ENCODE data around the gene CRYM.
A peak's percentile ranks its signal among the peaks of the same experiment; 100 is the strongest.
"Not testable (repeated sequence)": the region's sequence is repeated elsewhere in the genome, so short reads cannot be mapped to it uniquely, and the experiment has no call there.

The CRYM gene

DNA sequence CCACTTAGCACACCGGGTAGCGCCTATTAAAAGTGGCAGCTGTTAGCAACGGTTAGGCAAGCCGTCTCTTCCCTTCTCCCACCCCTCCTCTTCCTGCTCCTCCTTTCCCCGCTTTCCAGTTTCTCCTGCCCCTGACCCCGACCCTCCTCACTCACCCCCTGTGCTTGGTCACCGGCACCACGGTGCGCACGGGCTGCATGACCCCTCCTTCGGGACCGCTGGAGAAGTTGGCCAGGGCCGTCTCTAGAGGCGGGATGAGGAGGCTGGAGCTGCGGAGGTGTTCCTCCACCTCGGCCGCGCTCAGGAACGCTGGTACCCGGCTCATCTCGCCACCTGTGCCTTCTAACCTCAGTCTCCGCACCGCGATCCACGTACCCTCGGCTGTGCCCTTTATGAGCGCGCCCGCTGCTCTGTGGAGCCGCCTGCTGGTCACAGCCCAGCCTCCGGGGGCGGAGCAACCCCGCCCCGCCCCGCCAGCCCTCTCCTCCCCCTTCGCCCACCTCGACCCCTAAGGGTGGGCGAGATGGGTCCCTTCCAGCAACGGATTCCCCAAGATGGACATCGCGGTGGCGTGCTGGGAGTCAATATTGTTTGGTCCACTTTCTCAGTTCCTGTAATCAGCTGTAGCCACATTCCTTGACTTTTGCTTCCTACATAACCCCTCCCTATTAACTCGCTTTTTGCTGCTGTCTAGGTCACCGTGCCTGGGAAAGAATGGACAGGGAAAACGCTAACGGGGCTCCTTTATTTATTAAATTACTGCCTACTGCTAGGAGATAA is at the start of gene CRYM:
Gene CRYM (minus strand): TSS at position 364 of the 780 bp plus-strand sequence. CDS start 39 bp downstream, at position 325.
- peak; percentile 64 to 92 for DNase-seq

DNA sequence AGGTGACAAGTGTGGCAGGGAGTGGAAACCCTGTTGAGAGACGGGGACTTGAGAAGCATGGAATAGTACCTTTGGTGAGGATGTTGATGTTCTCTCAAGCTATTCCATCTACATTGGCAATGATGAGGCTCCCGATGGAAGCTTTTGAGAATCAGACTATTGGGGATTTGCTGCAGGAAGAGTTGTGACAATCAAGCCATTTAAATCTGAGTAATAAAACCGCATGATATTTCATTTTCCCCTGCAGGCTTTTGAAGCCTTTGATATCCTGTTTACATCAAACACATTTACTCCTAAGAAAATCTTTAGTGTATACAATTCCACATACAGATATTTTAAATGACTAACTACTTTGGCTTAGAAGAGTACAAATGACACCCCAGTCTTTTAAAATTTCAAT is 49.0 kb upstream of the CRYM start:
- no peak for DNase-seq

DNA sequence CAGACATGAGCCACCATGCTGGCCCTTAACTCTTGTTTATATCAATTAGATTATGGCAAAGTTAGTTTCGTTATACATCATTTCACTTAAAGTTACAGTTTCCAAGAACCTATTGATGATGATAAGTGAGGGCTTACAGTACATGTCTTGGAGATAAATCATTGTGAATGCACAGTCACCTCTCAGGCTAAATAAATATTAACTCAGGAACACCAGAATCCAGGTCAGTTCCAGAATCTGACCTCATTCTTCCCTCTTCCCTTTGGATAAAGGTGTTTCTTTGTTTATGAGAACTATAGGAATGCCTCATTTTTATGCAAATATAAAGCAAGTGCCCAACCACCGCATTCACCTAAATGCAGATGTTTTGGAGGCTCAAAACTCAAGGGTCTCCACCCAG is 48.4 kb upstream of the CRYM start:
- no peak for DNase-seq

DNA sequence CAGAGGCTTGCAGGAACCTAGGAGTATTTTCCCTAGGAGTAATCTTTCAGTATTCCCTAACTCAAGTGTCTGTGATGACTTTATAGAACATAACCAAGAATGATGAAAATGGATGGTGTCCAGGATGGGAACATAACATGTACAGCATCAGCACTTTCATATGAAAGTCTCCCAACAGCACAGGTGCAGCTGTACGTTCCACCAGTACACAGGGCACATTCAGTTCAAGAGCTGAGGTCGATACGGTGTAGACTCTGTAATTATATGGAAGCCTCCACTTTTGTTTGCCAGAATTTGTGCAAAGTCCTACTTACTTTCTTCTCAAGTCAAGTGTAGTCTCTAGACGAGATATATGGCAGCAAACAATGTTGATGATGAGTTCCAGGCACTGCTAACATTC is 46.2 kb upstream of the CRYM start:
- DNase-seq = no peak

DNA sequence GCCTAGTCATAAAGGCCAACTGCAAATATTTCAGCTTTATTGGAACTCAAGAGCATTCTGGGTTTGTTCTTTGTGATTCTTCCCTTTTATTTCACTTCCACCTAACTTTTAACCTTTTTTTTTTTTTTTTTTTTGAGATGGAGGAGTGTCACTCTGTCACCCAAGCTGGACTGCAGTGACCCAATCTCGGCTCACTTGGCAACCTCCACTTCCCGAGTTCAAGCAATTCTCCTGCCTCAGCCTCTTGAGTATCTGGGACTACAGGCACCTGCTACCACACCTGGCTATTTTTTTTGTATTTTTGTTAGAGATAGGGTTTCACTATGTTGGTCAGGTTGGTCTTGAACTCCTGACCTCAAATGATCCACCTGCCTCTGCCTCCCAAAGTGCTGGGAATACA is 44.2 kb upstream of the CRYM start:
- not testable (repeated sequence) for DNase-seq

DNA sequence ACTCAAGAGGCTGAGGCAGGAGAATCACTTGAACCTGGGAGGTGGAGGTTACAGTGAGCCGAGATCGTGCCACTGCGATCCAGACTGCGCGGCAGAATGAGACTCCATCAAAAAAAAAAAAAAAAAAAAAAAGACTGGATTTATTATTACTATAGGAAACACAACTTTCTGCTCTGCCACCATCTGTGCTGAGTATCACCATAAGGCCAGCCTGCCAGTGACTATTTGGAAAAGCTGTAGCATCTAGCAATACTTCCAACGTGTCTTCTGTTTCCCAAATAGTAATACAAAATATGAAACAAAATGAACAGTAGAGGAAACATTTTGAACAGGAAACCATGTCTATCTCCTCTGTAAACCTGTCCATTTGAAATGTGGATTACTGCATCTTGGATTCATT is 43.6 kb upstream of the CRYM start:
- DNase-seq = no peak

DNA sequence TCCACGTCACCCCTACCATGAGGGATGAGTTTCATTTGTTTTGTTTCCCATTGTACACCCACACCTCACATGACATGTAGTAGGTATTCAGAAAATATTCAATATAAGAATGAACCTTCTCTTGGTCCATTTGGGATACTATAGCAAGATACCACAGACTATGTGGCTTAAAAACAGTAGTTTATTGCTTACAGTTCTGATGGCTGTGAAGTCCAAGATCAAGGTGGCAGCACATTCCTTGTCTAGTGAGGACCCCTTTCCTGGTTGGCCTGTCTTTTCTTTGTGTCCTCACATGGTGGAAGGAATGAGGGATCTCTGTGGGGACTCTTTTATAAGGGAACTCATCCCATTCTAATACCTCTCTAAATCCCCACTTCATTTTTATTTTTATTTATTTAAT is 36.2 kb upstream of the CRYM start:
- DNase-seq = no peak

DNA sequence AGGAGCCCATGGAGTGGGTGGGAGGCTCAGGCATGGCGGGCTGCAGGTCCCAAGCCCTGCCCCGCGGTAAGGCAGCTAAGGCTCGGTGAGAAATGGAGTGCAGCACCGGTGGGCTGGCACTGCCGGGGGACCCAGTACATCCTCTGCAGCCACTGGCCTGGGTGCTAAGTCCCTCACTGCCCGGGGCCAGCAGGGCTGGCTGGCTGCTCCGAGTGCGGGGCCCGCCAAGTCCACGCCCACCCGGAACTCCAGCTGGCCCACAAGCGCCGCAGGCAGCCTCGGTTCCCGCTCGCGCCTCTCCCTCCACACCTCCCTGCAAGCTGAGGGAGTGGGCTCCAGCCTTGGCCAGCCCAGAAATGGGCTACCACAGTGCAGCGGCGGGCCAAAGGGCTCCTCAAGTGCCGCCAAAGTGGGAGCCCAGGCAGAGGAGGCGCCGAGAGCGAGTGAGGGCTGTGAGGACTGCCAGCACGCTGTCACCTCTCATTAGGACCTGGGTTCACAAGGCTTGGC is 34.8 kb upstream of the CRYM start:
- not testable (repeated sequence) for DNase-seq

DNA sequence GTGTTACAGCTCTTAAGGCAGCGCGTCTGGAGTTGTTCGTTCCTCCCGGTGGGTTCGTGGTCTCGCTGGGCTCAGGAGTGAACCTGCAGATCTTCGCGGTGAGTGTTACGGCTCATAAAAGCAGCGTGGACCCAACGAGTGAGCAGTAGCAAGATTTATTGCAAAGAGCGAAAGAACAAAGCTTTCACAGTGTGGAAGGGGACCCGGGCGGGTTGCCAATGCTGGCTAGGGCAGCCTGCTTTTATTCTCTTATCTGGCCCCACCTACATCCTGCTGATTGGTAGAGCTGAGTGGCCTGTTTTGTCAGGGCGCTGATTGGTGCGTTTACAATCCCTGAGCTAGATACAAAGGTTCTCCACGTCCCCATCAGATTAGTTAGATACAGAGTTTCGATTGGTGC is 34.0 kb upstream of the CRYM start:
- not testable (repeated sequence) for DNase-seq

DNA sequence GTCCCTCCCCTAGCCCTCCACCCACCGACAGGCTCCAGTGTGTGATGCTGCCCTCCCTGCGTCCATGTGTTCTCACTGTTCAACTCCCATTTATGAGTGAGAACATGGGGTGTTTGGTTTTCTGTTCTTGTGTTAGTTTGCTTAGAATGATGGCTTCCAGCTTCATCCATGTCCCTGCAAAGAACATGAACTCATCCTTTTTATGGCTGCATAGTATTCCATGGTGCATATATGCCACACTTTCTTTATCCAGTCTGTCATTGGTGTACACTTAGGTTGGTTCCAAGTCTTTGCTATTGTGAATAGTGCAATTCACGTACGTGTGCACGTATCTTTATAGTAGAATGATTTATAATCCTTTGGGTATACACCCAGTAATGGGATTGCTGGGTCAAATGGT is 28.6 kb upstream of the CRYM start:
- DNase-seq = not testable (repeated sequence)

DNA sequence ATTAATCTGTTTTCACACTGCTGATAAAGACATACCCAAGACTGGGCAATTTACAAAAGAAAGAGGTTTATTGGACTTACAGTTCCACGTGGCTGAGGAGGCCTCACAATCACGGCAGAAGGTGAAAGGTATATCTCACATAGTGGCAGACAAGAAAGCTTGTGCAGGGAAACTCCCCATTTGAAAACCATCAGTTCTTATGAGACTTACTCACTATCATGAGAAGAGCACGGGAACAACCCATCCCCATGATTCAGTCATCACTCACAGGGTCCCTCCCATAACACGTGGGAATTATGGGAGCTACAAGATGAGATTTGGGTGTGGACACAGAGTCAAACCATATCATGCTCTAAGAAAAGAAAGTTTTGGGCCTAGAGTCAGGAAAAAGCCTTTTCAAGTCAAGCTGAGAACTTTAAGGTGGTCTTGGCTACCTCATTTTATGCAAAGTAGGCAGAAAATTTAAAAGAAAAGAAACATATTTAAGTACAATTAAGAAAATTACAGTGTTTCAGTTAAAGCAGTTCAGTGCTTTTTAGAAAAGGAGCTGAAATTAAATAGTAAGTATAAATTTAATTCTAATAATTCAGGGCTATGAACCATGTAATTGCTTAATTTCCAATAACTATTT is 24.9 kb upstream of the CRYM start:
- no peak for DNase-seq

DNA sequence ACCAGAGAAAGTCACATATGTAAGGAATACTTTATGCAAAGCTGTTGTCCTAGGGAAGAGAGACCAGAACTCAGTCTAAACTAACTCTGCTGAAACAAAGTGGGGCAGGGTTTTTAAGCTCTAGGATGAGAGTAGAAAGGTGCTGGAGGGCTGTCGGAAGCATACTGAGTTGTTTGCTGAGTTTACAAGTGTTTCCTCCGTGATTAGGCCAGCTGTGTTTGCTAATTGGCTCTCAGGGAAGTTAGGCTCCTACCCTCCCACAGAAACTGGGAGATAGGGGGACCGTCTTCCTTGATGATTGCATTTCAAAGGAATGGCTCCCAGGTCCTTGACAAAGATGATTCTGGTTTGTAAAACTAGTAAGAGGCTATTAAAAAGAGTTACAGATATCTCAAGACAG is 24.4 kb upstream of the CRYM start:
- DNase-seq = no peak

DNA sequence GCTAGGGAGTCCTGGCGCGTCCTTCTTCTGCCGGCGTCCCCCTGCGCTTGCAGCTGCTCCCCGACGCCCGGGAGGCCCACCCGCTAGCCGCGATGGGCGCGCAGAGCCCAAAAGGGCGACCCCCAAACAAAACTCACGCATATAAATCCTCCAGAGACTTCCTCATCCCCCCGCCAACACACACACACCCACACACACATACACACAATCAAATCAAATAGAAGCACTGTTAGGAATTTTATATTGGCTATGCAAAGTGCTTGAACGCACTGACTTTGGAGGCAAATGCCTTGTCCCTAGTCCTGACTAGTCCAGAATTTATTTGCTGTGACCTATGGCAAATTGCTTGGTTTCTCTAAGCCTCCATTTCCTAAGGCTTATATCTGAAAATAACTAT is 23.8 kb upstream of the CRYM start:
- peak; percentile 47 to 74 for DNase-seq

DNA sequence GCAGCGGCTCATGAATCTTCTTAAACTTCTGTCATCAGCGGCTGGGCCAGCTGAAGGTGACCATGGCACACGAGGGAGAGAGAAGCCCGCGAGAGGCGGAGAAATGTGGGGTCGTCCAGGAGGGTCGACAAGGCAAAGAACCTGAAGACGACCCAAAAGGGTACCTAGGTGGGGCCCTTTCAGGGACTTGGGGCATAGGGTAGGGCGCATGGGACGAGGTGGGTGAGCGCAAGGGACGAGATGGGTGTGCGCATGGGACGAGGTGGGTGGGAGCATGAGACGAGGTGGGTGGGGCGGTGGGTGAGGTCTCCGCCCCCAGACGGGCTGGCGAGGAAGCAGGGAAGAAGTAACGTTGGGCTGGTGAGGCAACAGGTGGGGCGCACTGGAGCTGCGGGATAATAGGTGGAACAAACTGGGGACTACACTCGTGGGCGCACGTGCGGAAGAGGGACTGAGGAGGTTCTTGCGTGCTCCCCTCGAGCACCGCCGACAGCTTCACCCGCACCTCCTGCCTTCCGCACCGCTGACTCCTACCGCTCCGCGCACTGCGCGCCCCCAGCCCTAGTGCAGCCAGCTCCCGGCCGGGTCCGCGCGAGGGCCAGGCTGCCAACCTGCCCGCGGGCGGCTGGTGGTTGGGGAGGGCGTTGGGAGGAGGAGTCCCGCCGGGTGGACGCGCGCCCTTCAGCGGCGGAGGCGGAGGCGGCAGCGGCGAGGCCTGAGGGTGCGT is 23.2 kb upstream of the CRYM start:
- peak; percentile 83 to 95 for DNase-seq

DNA sequence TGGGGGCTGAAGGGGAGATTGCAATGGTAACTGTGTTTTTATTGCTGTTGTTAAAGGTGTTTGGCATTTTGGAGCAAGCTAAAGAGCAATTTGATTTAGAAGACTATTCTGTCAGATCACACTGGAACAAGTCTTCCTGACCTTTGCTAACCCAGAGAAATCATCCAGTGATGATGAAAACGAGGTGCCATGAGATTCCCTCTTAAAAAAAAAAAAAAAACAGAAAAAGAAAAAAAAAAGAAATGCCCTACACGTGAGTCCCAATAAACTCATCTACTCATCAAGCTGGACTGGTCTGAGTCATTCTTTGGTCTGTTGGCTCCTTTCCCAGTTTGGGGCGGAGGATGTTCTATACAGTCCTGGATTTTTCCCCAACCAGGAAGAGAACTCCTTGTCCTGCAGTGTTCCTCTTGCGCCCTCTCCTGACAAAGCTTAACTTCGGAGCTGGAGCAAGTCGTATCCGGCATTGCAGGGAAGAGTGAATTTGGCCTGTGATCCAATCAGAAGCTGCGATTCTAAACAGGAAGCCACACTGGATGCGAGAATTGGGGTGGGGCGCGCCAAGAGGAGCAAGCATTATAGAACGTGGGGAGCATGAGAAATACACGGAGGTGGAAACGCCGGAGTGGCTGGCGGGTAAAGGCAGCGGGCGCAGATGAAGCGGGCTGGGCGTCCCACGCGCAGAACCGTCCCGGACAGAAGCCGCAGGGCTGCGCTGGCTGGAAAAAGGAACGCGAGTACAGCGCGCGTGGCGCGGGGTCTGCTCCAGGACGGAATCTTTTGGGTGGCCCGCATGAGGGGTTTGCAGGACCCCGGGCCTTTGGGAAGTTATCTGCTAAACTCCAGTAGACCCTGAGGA is 22.4 kb upstream of the CRYM start:
- peak; percentile 97 to 98 for DNase-seq

DNA sequence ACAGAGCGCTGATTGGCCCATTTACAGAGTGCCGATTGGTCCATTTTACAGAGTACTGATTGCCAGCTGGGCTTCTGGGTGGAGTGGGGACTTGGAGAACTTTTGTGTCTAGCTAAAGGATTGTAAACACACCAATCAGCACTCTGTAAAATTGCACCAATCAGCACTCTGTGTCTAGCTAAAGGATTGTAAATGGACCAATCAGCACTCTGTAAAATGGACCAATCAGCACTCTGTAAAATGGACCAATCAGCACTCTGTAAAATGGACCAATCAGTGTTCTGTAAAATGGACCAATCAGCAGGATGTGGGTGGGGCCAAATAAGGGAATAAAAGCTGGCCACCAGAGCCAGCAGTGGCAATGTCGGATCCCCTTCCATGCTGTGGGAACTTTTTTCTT is 11.7 kb upstream of the CRYM start:
- not testable (repeated sequence) for DNase-seq

DNA sequence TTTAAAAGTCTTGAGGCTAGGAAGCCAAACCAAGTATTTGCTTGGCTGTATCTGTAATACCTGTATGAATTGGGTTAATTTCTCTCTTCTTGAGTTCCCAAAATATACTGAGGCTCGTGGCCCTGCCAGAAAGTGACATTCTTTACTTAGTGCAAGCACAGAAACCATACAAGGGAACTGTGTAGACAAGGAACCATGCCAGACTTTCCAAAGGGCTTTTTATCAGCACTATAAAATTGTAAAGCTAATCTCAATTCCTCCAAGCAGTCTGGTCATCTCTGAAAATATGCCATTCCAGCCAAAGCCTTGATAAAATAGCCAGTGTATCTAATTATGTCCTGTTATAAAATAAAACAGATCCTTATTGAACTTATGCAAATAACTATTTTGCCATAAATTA is 7.2 kb upstream of the CRYM start:
- no peak for DNase-seq

DNA sequence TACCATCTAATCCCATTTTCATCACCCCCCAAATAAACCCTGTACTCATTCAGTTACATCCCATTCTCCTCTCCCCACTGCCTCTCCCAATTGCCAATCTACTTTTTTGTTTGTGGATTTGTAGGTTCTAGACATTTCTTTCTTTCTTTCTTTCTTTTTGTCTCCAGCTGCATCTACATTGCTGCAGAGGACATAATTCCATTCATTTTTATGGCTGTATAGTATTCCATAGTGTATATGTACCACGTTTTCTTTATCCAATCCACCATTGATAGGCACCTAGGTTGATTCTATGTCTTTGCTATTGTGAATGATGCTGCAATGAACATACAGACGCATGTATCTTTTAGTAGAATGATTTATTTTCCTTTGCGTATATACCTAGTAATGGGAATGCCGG is 6.3 kb upstream of the CRYM start:
- no peak for DNase-seq

DNA sequence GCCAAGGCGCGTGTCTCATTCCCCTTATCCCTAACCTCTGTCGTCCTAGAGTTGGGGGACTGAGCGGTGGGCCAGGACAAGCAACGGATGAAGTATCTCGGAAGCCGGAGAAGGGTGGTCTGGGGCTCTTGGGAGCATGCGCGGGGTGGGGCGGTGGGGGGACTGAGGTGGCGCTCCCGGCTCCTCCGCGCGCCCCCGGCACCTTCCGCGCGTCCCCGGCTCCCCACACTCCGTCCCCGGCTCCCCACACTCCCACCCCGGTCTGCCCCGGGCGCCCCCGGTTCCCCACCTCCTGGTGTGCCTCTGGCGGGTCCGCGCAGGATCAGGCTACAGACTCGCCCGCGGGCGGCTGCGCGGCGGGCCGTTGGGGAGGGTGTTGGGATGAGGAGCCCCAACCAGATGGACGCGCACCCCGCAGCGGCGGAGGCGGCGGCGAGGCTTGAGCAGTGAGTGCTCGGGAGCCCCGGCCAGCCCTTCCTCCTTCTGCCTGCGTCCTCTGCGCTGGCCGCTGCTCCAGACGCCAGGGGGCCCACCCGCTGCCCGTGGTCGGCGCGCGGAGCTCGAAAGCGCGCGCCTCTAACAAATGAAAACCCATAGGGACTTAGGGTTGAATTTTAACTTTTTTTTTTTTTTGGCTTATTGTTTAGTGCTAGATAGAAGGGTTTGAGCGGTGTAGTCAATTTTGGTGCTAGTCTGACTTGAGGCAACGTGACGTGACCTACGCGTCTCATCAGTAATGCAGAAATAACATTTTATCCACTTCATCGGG is 5.6 kb upstream of the CRYM start:
- peak; percentile 53 to 82 for DNase-seq

DNA sequence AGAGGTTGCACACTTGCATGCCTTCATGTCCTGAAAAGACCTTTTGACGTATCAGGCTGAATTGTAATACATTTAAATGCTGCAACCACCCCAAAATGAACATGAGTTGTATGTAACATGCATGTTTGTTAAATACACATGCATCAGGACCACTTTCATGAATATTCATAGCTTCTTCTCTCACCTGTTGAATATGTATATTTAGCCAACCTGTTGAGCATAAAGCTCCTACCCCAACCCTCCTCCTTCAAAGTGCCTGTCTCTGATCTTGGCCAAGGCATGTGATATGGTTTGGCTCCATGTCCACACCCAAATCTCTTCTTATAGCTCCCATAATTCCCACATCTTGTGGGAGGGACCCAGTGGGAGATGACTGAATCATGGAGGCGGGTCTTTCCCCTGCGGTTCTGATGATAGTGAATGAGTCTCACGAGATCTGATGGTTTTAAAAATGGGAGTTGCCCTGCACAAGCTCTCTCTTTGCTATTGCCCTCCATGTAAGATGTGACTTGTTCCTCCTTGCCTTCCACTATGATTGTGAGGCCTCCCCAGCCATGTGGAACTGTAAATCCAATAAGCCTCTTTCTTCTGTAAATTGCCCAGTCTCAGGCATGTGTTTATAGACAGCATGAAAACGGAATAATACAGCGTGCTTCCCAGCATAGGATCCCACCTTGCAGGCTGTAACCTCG is 3.8 kb upstream of the CRYM start:
- no peak for DNase-seq

DNA sequence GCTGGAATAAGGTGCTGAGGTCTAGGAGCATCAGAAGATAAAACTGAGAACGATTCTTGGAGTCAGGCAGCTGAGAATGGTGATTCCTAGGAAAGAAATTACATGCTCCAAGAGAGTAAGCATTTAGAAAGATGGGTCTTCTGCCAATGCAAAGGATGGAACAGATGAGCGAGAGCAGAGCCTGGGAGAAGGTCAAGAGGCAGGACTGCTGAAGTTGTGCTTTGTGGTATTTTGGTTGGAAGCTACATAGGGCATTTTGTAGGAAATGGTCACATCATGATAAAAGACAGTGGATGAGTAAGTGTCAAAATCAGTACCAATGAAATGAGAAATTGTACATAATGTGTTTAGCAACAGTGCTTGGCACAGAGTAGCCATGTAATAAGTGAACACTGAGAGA is 1.4 kb upstream of the CRYM start:
- DNase-seq = no peak
